RWPE2 (cell line): ENCODE results near the gene BOD1L1.

ENCODE experiments used
- ATAC-seq: fragments of 200-7000 bp; cut with Tn5 transposase; 3 replicates; pipeline ENCODE4 v1.9.1; 2021; ENCODE audit warnings: low read depth
- DNase-seq: peaks from one replicate; pipeline ENCODE4 v3.0.0-alpha.2; 2020; ENCODE audit warnings: low spot score
- H3K27ac ChIP-seq: fragments of 450-650 bp; 2 replicates; pipeline ENCODE4 v1.5.1; 2017; ENCODE audit warnings: mild to moderate bottlenecking; ENCODE audit not compliant: poor library complexity, severe bottlenecking
- H3K27me3 ChIP-seq: fragments of 250-450 bp; sonication (Bioruptor Pico); 2 replicates; pipeline ENCODE4 v1.5.1; 2021; ENCODE audit warnings: mild to moderate bottlenecking, moderate library complexity; ENCODE audit not compliant: insufficient read depth, poor library complexity, severe bottlenecking
- H3K36me3 ChIP-seq: fragments of 250-450 bp; sonication (Bioruptor Pico); 2 replicates; pipeline ENCODE4 v1.5.1; 2020; ENCODE audit warnings: low read depth, mild to moderate bottlenecking, moderate library complexity
- H3K4me1 ChIP-seq: fragments of 250-450 bp; sonication (Bioruptor Pico); 2 replicates; pipeline ENCODE4 v1.5.1; 2021; ENCODE audit warnings: mild to moderate bottlenecking, moderate library complexity; ENCODE audit not compliant: insufficient read depth, poor library complexity, severe bottlenecking
- H3K4me3 ChIP-seq: fragments of 250-450 bp; sonication (Bioruptor Pico); 2 replicates; pipeline ENCODE4 v1.5.1; 2021; ENCODE audit warnings: mild to moderate bottlenecking, moderate library complexity; ENCODE audit not compliant: severe bottlenecking
- H3K9me3 ChIP-seq: fragments of 250-450 bp; sonication (Bioruptor Pico); 2 replicates; pipeline ENCODE4 v1.5.1; 2021; ENCODE audit warnings: mild to moderate bottlenecking, moderate library complexity; ENCODE audit not compliant: severe bottlenecking
- TF ChIP-seq, protein P1 (sequence below): fragments of 450-650 bp; IDR thresholded peaks from one replicate; pipeline ENCODE4 v1.5.1; 2017; ENCODE audit warnings: mild to moderate bottlenecking, moderate library complexity; ENCODE audit not compliant: poor library complexity, severe bottlenecking

The BOD1L1 gene

GRCh38 chr4:13601048-13601447 is 26.5 kb downstream of the BOD1L1 start:
- TF ChIP-seq, protein P1, sequence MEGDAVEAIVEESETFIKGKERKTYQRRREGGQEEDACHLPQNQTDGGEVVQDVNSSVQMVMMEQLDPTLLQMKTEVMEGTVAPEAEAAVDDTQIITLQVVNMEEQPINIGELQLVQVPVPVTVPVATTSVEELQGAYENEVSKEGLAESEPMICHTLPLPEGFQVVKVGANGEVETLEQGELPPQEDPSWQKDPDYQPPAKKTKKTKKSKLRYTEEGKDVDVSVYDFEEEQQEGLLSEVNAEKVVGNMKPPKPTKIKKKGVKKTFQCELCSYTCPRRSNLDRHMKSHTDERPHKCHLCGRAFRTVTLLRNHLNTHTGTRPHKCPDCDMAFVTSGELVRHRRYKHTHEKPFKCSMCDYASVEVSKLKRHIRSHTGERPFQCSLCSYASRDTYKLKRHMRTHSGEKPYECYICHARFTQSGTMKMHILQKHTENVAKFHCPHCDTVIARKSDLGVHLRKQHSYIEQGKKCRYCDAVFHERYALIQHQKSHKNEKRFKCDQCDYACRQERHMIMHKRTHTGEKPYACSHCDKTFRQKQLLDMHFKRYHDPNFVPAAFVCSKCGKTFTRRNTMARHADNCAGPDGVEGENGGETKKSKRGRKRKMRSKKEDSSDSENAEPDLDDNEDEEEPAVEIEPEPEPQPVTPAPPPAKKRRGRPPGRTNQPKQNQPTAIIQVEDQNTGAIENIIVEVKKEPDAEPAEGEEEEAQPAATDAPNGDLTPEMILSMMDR = no peak
- Histone ChIP-seq H3K4me1 (no peaks in the 10 kb centered on the region), H3K9me3 (no peaks in the 10 kb centered on the region), H3K27ac (no peak overlapping the region), H3K27me3 (no peaks in the 10 kb centered on the region), H3K4me3 (no peak overlapping the region), H3K36me3 (peaks cover 67% of the 10 kb centered on the region)
- ATAC-seq (no peak), DNase-seq (no peak)

GRCh38 chr4:13599159-13599558 is 28.4 kb downstream of the BOD1L1 start:
- H3K4me3 ChIP-seq = no peak overlapping the region
- H3K4me1 ChIP-seq = no peaks in the 10 kb centered on the region
- H3K27ac ChIP-seq = no peak overlapping the region
- ATAC-seq = no peak
- H3K9me3 ChIP-seq = no peaks in the 10 kb centered on the region
- DNase-seq = no peak
- no peaks in the 10 kb centered on the region for H3K27me3 ChIP-seq
- peaks cover 65% of the 10 kb centered on the region for H3K36me3 ChIP-seq
- TF ChIP-seq, protein P1 = no peak

- Histone ChIP-seq H3K4me1 (no peaks in the 10 kb centered on the region), H3K27me3 (no peaks in the 10 kb centered on the region), H3K27ac (no peak overlapping the region), H3K36me3 (peaks cover 65% of the 10 kb centered on the region), H3K9me3 (no peaks in the 10 kb centered on the region), H3K4me3 (no peak overlapping the region)
- ATAC-seq (no peak), DNase-seq (no peak)
- TF ChIP-seq, protein P1 = no peak
Observed at GRCh38 chr4:13597604-13598003, 29.9 kb downstream of the BOD1L1 start.

DNA sequence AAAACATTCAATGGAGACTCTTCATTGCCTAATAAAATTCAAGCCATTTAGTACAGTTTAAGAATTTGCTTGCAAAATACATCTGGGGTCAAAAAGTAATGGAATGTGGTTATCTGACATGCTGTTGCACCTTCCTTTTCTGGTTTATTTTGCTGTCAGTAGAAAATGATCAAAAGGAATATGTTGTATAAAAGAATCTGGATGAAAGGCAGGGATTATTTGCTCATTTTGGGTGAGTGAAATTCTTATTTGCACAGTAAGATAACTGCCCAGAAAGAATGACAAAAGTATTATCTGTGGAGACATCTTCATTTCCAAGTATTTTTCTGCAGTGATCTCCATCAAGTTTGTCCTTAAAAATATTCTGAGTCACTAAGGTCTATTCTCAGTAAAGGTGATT is 30.4 kb downstream of the BOD1L1 start:
- H3K36me3 ChIP-seq = peaks cover 68% of the 10 kb centered on the region
- TF ChIP-seq, protein P1 = no peak
- H3K4me3 ChIP-seq = no peak overlapping the region
- no peaks in the 10 kb centered on the region for H3K9me3 ChIP-seq
- ATAC-seq (no peak), DNase-seq (no peak)
- H3K27ac ChIP-seq = no peak overlapping the region
- no peaks in the 10 kb centered on the region for H3K27me3 ChIP-seq
- no peaks in the 10 kb centered on the region for H3K4me1 ChIP-seq

- ATAC-seq (no peak), DNase-seq (no peak)
- Histone ChIP-seq H3K27me3 (no peaks in the 10 kb centered on the region), H3K27ac (no peak overlapping the region), H3K9me3 (no peaks in the 10 kb centered on the region), H3K4me1 (no peaks in the 10 kb centered on the region), H3K4me3 (no peak overlapping the region), H3K36me3 (peaks cover 97% of the 10 kb centered on the region)
- TF ChIP-seq, protein P1 = no peak
Observed at GRCh38 chr4:13592220-13592619, 35.3 kb downstream of the BOD1L1 start.
